MV-4-11 (cell line): ENCODE data around the gene FAM162B.
"Not testable (repeated sequence)": the region's sequence is repeated elsewhere in the genome, so short reads cannot be mapped to it uniquely, and the experiment has no call there.

Experiments used
- DNase-seq: peaks from one replicate; lab custom pipeline; 2025; lab: John Stamatoyannopoulos, UW

FAM162B gene

DNA sequence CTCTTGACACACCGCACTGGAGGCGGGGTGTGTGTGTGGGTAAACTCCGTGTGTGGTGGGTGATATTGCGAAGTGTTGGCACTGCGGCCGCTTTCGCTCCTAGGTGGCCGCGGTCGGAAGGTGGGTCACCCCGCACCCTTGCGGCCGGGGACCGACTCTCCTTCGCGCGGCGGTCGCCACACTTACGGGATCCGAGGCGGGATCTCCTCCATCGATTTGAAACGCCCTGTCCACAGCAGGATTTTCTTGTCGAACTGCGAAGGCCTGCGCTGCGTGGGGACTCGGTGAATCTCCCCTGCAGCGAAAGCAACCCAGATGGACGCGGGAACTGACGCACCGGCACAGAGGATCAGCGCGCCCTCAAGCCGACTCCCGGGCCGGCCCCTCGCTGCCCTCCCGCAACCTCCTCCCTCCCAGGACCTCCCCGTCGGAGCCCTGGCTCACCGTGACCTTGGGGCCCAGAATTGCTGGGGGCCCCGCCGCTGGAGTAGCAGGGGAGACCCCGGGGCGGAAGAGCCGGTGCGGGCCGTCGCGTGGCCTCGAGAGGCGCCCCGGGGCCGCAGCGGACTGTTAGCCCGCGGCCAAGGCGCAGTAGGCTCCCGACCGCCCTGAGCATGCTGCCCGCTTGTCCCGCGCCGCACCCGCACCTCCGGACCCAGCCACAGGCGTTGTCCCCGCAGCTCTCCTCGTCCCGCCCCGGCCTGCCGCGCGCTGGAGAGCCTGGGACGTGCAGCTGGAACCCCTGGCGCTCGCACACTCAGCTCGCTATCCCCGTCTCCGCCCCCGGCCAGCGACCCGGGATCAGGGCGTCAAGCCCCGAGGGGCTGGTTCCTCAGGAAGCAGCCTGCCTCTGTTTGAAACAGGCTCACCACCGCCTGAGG lies at the start of gene FAM162B:
TSS of gene FAM162B (minus strand) at position 759 of the 881 bp plus-strand sequence. CDS start at position 616, 143 bp downstream.
- no peak for DNase-seq

- no peak for DNase-seq
Measured at GRCh38 chr6:116812051-116812650, 46.6 kb upstream of the FAM162B start.

DNA sequence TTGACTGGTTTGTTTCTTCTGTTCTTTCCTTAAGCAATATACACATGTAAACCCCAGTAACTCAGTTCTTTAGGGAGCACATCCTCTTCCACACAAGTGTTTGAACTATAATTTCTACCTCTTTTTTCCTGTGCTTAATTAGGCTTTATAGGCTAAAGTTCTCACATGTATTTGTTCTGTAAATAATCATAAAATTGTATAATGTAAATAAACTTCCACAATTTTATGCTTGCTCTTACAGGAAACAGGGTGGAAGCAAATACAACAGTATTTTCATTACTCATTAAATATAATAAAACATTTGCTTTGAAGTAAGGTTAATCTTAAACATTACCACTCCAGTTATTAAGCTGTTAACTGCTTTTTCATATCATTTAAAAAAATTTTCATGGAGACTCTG lies 36.5 kb upstream of the FAM162B start:
- DNase-seq, result no peak

DNA sequence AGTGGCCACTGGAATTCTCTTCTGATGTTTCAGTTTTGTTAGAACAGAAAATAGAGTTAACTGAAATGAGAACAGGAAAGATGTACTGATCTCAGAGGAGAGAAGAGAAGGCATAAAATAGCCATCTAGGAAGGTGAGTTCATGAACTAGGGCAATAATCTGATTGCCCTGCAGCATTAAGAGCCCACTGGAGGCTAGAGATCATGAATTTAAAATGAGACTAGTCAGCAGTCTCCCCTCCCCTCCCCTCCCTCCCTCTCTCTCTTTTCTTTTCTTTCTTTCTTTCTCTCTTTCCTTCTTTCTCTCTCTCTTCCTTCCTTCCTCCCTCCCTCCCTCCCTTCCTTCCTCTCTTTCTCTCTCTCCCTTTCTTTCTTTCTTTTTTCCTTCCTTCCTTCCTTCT lies 34.4 kb upstream of the FAM162B start:
- no peak for DNase-seq

GRCh38 chr6:116797585-116797984 lies 32.1 kb upstream of the FAM162B start:
- DNase-seq, result no peak

DNA sequence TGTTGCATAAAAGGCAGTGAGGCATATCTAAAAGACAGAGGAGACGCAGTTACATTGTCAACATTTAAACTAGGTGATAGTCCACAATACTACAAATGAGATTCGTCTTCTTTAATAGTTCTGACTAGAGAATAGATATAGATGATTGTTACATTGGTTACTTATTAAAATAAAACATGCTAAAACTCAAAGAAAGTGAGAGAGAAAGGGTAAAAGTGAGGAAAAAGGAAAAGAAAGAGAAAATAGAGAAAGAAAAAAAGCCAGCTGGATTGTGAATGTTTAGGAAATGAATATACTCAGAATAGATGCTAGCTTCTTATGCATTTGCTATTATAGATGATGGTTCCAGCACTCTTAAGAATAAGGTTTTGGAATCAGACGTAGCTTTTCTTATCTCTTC lies 27.7 kb upstream of the FAM162B start:
- DNase-seq, result no peak

- DNase-seq, result no peak
Measured at GRCh38 chr6:116783852-116784251, 18.3 kb upstream of the FAM162B start.

DNA sequence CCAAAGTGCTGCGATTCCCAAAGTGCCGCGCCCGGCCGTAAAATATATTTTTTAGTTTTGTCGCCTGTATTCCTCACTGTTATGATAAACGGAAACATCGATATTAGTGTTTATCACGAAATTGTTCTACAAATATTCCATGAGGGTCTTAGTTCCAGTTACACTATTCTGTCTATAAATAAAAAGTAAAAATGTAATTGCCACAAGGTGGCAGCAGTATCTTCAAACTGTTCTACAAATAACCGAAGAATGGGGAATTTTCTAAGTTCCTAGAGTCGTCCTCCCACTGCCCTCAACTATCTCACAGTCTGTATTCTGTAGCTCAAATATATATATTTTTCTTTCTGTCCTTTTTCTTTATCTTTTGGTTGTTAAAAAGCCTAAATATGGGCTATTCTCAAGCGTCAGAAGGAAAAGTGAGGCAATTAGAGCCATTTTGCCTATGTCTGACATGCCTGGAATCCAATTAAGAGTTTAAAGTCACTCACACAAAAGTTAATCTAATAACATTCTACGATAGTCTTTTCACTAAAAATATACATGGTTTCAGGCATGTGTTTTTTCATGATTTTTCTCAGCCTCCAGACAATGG lies 14.2 kb upstream of the FAM162B start:
- peak; percentile 16 for DNase-seq

GRCh38 chr6:116773886-116774285 lies 8.4 kb upstream of the FAM162B start:
- no peak for DNase-seq

- no peak for DNase-seq
Measured at GRCh38 chr6:116772450-116772849, 6.9 kb upstream of the FAM162B start.

GRCh38 chr6:116767715-116768114 lies 2.2 kb upstream of the FAM162B start:
- no peak for DNase-seq

DNA sequence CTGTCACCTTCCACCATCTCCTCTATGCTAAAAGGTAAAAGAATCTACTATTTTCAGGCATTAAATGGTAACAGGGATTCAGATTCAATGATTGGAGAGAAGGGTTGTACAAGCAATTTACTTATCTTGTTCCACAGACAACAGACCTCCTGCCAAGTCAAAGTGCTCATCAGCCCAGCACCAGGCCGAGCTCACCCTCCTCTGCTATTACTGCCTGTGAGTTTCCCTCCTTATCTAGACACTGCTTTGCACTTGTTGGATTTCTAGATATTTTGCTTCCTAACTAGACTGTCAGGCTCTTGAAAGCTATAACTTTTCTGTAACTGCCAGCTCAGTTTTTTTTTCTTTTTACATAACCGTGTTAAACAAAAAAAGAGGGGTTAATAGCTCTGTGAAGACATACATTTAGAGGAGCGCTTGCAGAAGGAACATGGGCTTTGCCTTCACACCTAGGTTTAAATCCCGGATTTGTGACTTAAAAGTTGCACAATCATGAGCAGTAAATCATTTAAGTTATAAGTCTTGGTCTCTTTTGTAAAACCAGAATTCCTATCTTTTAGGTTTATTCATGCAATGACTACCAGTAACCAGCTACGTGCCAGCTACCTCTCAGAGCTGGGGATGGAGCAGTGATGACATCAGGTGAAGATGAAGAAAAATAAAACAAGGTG lies 1.1 kb upstream of the FAM162B start:
- no peak for DNase-seq

- DNase-seq, result no peak
Measured at GRCh38 chr6:116764629-116764960, 924 bp downstream of the FAM162B start.

- no peak for DNase-seq
Measured at GRCh38 chr6:116763906-116764628, 1.5 kb downstream of the FAM162B start.

DNA sequence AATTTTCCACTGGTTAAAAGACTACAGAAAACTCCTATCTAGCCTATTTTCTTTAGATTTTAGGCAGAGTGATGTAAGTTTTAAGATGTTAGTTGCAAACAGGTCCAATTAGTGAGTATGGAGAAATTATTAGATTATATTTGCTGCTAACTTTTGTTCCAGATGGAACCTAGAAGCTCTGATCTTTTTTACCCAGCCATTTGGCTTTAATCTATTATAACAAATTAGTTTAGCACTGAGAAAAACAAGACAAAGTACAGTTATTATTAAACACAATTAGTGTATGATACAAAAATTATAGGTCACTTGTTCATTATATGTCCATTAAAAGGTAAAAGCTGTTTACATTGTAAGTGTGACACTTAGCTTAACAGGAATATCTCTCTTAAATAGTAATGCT lies 2.5 kb downstream of the FAM162B start:
- DNase-seq, result no peak

- DNase-seq, result no peak
Measured at GRCh38 chr6:116762235-116762634, 3.3 kb downstream of the FAM162B start.

GRCh38 chr6:116761779-116762178 lies 3.7 kb downstream of the FAM162B start:
- DNase-seq, result no peak

GRCh38 chr6:116745176-116745575 lies 20.3 kb downstream of the FAM162B start:
- no peak for DNase-seq

DNA sequence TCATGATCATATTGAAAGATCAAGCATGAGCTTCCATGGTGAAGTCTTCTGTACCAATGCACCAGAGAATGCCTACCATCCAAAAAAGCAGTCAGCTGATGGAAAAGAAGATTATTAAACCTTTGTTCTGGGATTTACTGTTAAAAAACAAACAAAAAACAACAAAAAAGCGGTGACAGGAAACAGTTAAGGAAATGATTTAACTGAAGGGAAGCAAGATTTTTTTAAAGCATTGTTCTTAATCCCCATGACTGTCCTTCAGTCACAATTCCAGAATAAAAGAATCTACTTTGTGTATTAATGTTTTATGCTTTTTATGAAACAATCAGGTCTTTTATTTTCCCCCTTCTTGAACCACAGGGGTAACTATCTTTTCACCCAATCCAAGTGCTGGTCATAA lies 23.9 kb downstream of the FAM162B start:
- DNase-seq, result no peak

DNA sequence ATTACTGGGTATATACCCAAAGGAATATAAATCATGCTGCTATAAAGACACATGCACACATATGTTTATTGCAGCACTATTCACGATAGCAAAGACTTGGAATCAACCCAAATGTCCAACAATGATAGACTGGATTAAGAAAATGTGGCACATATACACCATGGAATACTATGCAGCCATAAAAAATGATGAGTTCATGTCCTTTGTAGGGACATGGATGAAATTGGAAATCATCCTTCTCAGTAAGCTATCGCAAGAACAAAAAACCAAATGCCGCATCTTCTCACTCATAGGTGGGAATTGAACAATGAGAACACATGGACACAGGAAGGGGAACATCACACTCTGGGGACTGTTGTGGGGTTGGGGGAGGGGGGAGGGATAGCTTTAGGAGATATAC lies 25.0 kb downstream of the FAM162B start:
- DNase-seq, result not testable (repeated sequence)

GRCh38 chr6:116737004-116737403 lies 28.5 kb downstream of the FAM162B start:
- DNase-seq, result no peak

DNA sequence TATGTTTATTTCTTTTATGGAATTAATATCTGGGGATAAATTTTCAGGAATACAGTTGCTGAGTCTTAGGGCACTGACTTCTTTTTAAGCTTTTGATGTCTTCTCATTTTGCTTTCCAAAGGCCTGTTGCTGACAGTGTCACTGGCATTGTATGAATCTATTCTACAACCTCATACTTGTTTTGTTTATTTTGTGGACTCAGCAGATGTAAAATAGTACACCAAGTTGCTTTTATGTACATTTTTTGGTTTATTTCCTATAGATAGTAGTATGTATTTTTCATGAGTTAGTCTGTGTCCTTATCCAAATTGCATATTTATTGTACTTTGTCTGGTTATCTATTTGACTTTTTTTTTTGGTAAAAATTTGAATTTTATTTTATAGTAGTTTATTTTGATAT lies 35.0 kb downstream of the FAM162B start:
- DNase-seq, result no peak
